BLaER1 (cell line): ENCODE results near the gene NHSL2.
A peak's percentile ranks its signal among the peaks of the same experiment; 100 is the strongest.
"Not testable (repeated sequence)": the region's sequence is repeated elsewhere in the genome, so short reads cannot be mapped to it uniquely, and the experiment has no call there.

Experiments used
- H3K27ac ChIP-seq: shearing (Covaris generic); formaldehyde crosslinking; 2 replicates; pipeline ENCODE4 v1.8.1; 2022
- H3K27me3 ChIP-seq: shearing (Covaris generic); formaldehyde crosslinking; 2 replicates; pipeline ENCODE4 v1.8.1; 2022
- H3K36me3 ChIP-seq: shearing (Covaris generic); formaldehyde crosslinking; 2 replicates; pipeline ENCODE4 v1.8.1; 2022
- H3K4me1 ChIP-seq: shearing (Covaris generic); formaldehyde crosslinking; 2 replicates; pipeline ENCODE4 v1.8.1; 2022
- H3K4me2 ChIP-seq: shearing (Covaris generic); formaldehyde crosslinking; 2 replicates; pipeline ENCODE4 v1.8.1; 2022
- H3K4me3 ChIP-seq: shearing (Covaris generic); formaldehyde crosslinking; 2 replicates; pipeline ENCODE4 v1.8.1; 2022
- H3K9ac ChIP-seq: shearing (Covaris generic); formaldehyde crosslinking; 2 replicates; pipeline ENCODE4 v1.8.1; 2022
- H3K9me3 ChIP-seq: shearing (Covaris generic); formaldehyde crosslinking; 2 replicates; pipeline ENCODE4 v1.8.1; 2022
- H4K20me1 ChIP-seq: shearing (Covaris generic); formaldehyde crosslinking; 2 replicates; pipeline ENCODE4 v1.8.1; 2022
- Cebpa-rat ChIP-seq: shearing (Covaris generic); IDR thresholded peaks from 2 replicates; pipeline ENCODE4 v1.8.1; 2022

Gene NHSL2

GRCh38 chrX:71910643-71910985 is at the start of gene NHSL2:
Gene NHSL2 (plus strand): TSS chrX:71910845.
- peak within 1 kb of the TSS; percentile 79 for H3K4me2 ChIP-seq
- TF ChIP-seq Cebpa-rat: no peak
- peaks cover 92% of the 10 kb centered on the region for H3K27me3 ChIP-seq
- H3K4me3 ChIP-seq: peak within 1 kb of the TSS; percentile 64
- no peaks in the 10 kb centered on the region for H3K36me3 ChIP-seq
- H3K27ac ChIP-seq: no peak within 1 kb of the TSS
- H3K9me3 ChIP-seq: peaks cover 5% of the 10 kb centered on the region; the same call in 1 of the 2 replicates
- no peaks in the 10 kb centered on the region; the same call in 1 of the 2 replicates for H4K20me1 ChIP-seq
- no peak within 1 kb of the TSS for H3K9ac ChIP-seq
- no peaks in the 10 kb centered on the region for H3K4me1 ChIP-seq

GRCh38 chrX:71867680-71868079 is 43.0 kb upstream of the NHSL2 start:
- 0 out of 2 replicates have a peak, but pooled peaks cover 15% of the 10 kb centered on the region for H3K9me3 ChIP-seq
- peaks cover 16% of the 10 kb centered on the region; the same call in 1 of the 2 replicates for H3K4me1 ChIP-seq
- no peak overlapping the region for H3K4me2 ChIP-seq
- H3K4me3 ChIP-seq: no peak overlapping the region
- H3K27ac ChIP-seq: no peak overlapping the region
- H3K27me3 ChIP-seq: peaks cover 100% of the 10 kb centered on the region
- no peaks in the 10 kb centered on the region for H3K36me3 ChIP-seq
- no peak for TF ChIP-seq Cebpa-rat
- H3K9ac ChIP-seq: no peak overlapping the region
- peaks cover 69% of the 10 kb centered on the region for H4K20me1 ChIP-seq

GRCh38 chrX:71869566-71869965 is 41.1 kb upstream of the NHSL2 start:
- H3K9ac ChIP-seq, H3K27ac ChIP-seq: not testable (repeated sequence)
- H4K20me1 ChIP-seq: peaks cover 79% of the 10 kb centered on the region

GRCh38 chrX:71870208-71871098 is 40.2 kb upstream of the NHSL2 start:
- H3K27me3 ChIP-seq: peaks cover 100% of the 10 kb centered on the region
- H3K27ac ChIP-seq: no peak overlapping the region
- H3K9me3 ChIP-seq: peaks cover 31% of the 10 kb centered on the region
- no peaks in the 10 kb centered on the region for H3K36me3 ChIP-seq
- H3K4me2 ChIP-seq: peak overlapping the region; percentile 46; the same call in 1 of the 2 replicates
- no peak for TF ChIP-seq Cebpa-rat
- H3K9ac ChIP-seq: no peak overlapping the region
- no peak overlapping the region for H3K4me3 ChIP-seq
- peaks cover 16% of the 10 kb centered on the region; the same call in 1 of the 2 replicates for H3K4me1 ChIP-seq
- H4K20me1 ChIP-seq: peaks cover 79% of the 10 kb centered on the region

More at GRCh38 chrX:71869566-71869965, 41.1 kb upstream of the NHSL2 start:
- H3K4me3 ChIP-seq, H3K36me3 ChIP-seq: not testable (repeated sequence)
- Histone ChIP-seq H3K4me1 (peaks cover 16% of the 10 kb centered on the region; the same call in 1 of the 2 replicates), H3K9me3 (peaks cover 26% of the 10 kb centered on the region; the same call in 1 of the 2 replicates), H3K27me3 (peaks cover 100% of the 10 kb centered on the region), H3K4me2 (peak overlapping the region; percentile 46)

- no peak overlapping the region for H3K9ac ChIP-seq
- H3K36me3 ChIP-seq: no peaks in the 10 kb centered on the region
- H4K20me1 ChIP-seq: peaks cover 72% of the 10 kb centered on the region
- H3K27me3 ChIP-seq: peaks cover 92% of the 10 kb centered on the region
- H3K4me2 ChIP-seq: no peak overlapping the region
- peaks cover 33% of the 10 kb centered on the region for H3K9me3 ChIP-seq
- peaks cover 16% of the 10 kb centered on the region; the same call in 1 of the 2 replicates for H3K4me1 ChIP-seq
- no peak overlapping the region for H3K4me3 ChIP-seq
- no peak for TF ChIP-seq Cebpa-rat
- H3K27ac ChIP-seq: no peak overlapping the region
These were observed 39.3 kb upstream of the NHSL2 start for GRCh38 chrX:71871367-71871766.

GRCh38 chrX:71872542-71873458 is 37.8 kb upstream of the NHSL2 start:
- Histone ChIP-seq H3K4me1 (peaks cover 16% of the 10 kb centered on the region; the same call in 1 of the 2 replicates), H3K27ac (no peak overlapping the region), H3K27me3 (peaks cover 78% of the 10 kb centered on the region), H3K4me2 (no peak overlapping the region), H4K20me1 (peaks cover 57% of the 10 kb centered on the region), H3K4me3 (no peak overlapping the region), H3K9me3 (peaks cover 36% of the 10 kb centered on the region), H3K9ac (no peak overlapping the region), H3K36me3 (no peaks in the 10 kb centered on the region)
- no peak for TF ChIP-seq Cebpa-rat

- peaks cover 40% of the 10 kb centered on the region for H3K9me3 ChIP-seq
- peaks cover 16% of the 10 kb centered on the region; the same call in 1 of the 2 replicates for H3K4me1 ChIP-seq
- no peak overlapping the region for H3K9ac ChIP-seq
- no peak overlapping the region for H3K4me3 ChIP-seq
- no peak for TF ChIP-seq Cebpa-rat
- H3K27ac ChIP-seq: no peak overlapping the region
- peaks cover 71% of the 10 kb centered on the region for H3K27me3 ChIP-seq
- H3K36me3 ChIP-seq: no peaks in the 10 kb centered on the region
- H3K4me2 ChIP-seq: no peak overlapping the region
- H4K20me1 ChIP-seq: peaks cover 51% of the 10 kb centered on the region
These were observed 37.2 kb upstream of the NHSL2 start for GRCh38 chrX:71873459-71873833.

- H3K4me2 ChIP-seq, H3K36me3 ChIP-seq, H3K27ac ChIP-seq: not testable (repeated sequence)
These were observed 33.8 kb upstream of the NHSL2 start for GRCh38 chrX:71876841-71877240.

GRCh38 chrX:71885099-71885498 is 25.5 kb upstream of the NHSL2 start:
- Histone ChIP-seq H3K4me1 (no peaks in the 10 kb centered on the region), H3K9me3 (0 out of 2 replicates have a peak, but pooled peaks cover 4% of the 10 kb centered on the region), H3K27ac (no peak overlapping the region), H3K36me3 (no peaks in the 10 kb centered on the region), H3K4me2 (no peak overlapping the region), H3K4me3 (no peak overlapping the region), H3K9ac (no peak overlapping the region), H3K27me3 (peaks cover 24% of the 10 kb centered on the region; the same call in 1 of the 2 replicates), H4K20me1 (no peaks in the 10 kb centered on the region)
- no peak for TF ChIP-seq Cebpa-rat

More at GRCh38 chrX:71876841-71877240, 33.8 kb upstream of the NHSL2 start:
- Histone ChIP-seq H3K9me3 (peaks cover 43% of the 10 kb centered on the region), H3K27me3 (peaks cover 43% of the 10 kb centered on the region), H4K20me1 (peaks cover 19% of the 10 kb centered on the region; the same call in 1 of the 2 replicates)
- not testable (repeated sequence) for H3K4me1 ChIP-seq, H3K9ac ChIP-seq, H3K4me3 ChIP-seq
